WTC11 (cell line): ENCODE results near the gene GHITM. TPM values are rescaled to one million over a fixed set of nuclear protein-coding genes. Genes with fewer than 3 reads are reported as not detected.
"Not testable (repeated sequence)": the region's sequence is repeated elsewhere in the genome, so short reads cannot be mapped to it uniquely, and the experiment has no call there.

Source experiments
- ATAC-seq: fragments of 200-7000 bp; cut with Tn5 transposase; 2 replicates; pipeline ENCODE4 v1.10.0; 2021; ENCODE audit warnings: mild to moderate bottlenecking, moderate library complexity
- CTCF ChIA-PET: fragments of 300-600 bp; sonication (Branson Sonifier 250); formaldehyde crosslinking; loops from one replicate; lab custom pipeline; 2021; ENCODE audit warnings: antibody characterized with exemption; lab: Charles Lee
- POLR2A ChIA-PET: fragments of 350-600 bp; sonication (Branson Sonifier 250); formaldehyde crosslinking; loops from one replicate; lab custom pipeline; 2021; ENCODE audit warnings: antibody characterized with exemption; lab: Charles Lee
- DNase-seq: peaks from one replicate; pipeline ENCODE4 v3.0.0; 2021; ENCODE audit warnings: low spot score
- H3K27ac Mint-ChIP-seq: 2 replicates; pipeline ENCODE4 v1.8.0; 2021; ENCODE audit warnings: mixed read lengths
- H3K27me3 Mint-ChIP-seq: 2 replicates; pipeline ENCODE4 v1.8.0; 2021; ENCODE audit warnings: low read depth, mild to moderate bottlenecking, moderate library complexity, mixed read lengths
- H3K36me3 Mint-ChIP-seq: 2 replicates; pipeline ENCODE4 v1.8.0; 2021; ENCODE audit warnings: mixed read lengths
- H3K4me1 Mint-ChIP-seq: 2 replicates; pipeline ENCODE4 v1.8.0; 2022; ENCODE audit warnings: mixed read lengths
- H3K4me3 Mint-ChIP-seq: 2 replicates; pipeline ENCODE4 v1.8.0; 2021; ENCODE audit warnings: mild to moderate bottlenecking, moderate library complexity, mixed read lengths
- H3K9me3 Mint-ChIP-seq: 2 replicates; pipeline ENCODE4 v1.8.0; 2021; ENCODE audit warnings: mixed read lengths
- AR ChIP-seq: fragments of 250-450 bp; sonication (Bioruptor Pico); IDR thresholded peaks from 2 replicates; pipeline ENCODE4 v1.9.0; 2021; ENCODE audit warnings: mild to moderate bottlenecking
- ATF1 ChIP-seq: sonication (generic); formaldehyde crosslinking; IDR thresholded peaks from 2 replicates; pipeline ENCODE4 v1.8.1; 2023; ENCODE audit warnings: mild to moderate bottlenecking, moderate library complexity, missing genetic modification reagents
- ATF3 ChIP-seq: sonication (generic); formaldehyde crosslinking; conservative IDR thresholded peaks from 2 replicates; pipeline ENCODE4 v1.8.1; 2022; ENCODE audit warnings: mild to moderate bottlenecking, missing genetic modification reagents
- E2F1 ChIP-seq: sonication (generic); formaldehyde crosslinking; IDR thresholded peaks from 2 replicates; pipeline ENCODE4 v1.8.0; 2022; ENCODE audit warnings: mild to moderate bottlenecking, missing genetic modification reagents
- ELF4 ChIP-seq: sonication (generic); formaldehyde crosslinking; IDR thresholded peaks from 2 replicates; pipeline ENCODE4 v1.8.1; 2022; ENCODE audit warnings: low read depth, mild to moderate bottlenecking, moderate library complexity, missing genetic modification reagents
- FOXP1 ChIP-seq: sonication (generic); formaldehyde crosslinking; IDR thresholded peaks from 2 replicates; pipeline ENCODE4 v1.8.0; 2022; ENCODE audit warnings: missing genetic modification reagents, mild to moderate bottlenecking, moderate library complexity, borderline replicate concordance
- GABPB1 ChIP-seq: sonication (generic); formaldehyde crosslinking; IDR thresholded peaks from 2 replicates; pipeline ENCODE4 v1.8.1; 2023; ENCODE audit warnings: mild to moderate bottlenecking, missing genetic modification reagents
- HMGXB4 ChIP-seq: sonication (generic); formaldehyde crosslinking; IDR thresholded peaks from 2 replicates; pipeline ENCODE4 v1.8.1; 2023; ENCODE audit warnings: mild to moderate bottlenecking, moderate library complexity, missing genetic modification reagents
- MLX ChIP-seq: sonication (generic); formaldehyde crosslinking; IDR thresholded peaks from 2 replicates; pipeline ENCODE4 v1.8.1; 2023; ENCODE audit warnings: mild to moderate bottlenecking, missing genetic modification reagents, moderate library complexity
- NFATC4 ChIP-seq: fragments of 250-450 bp; sonication (Bioruptor Pico); IDR thresholded peaks from 2 replicates; pipeline ENCODE4 v1.9.0; 2021; ENCODE audit warnings: mild to moderate bottlenecking
- SMAD4 ChIP-seq: sonication (generic); formaldehyde crosslinking; IDR thresholded peaks from 2 replicates; pipeline ENCODE4 v1.8.0; 2022; ENCODE audit warnings: mild to moderate bottlenecking, missing genetic modification reagents
- SP1 ChIP-seq: sonication (generic); formaldehyde crosslinking; conservative IDR thresholded peaks from 2 replicates; pipeline ENCODE4 v1.8.1; 2022; ENCODE audit warnings: missing genetic modification reagents
- ZBTB21 ChIP-seq: sonication (generic); formaldehyde crosslinking; IDR thresholded peaks from 2 replicates; pipeline ENCODE4 v1.8.1; 2023; ENCODE audit warnings: mild to moderate bottlenecking, missing genetic modification reagents, borderline replicate concordance
- ZMAT4 ChIP-seq: fragments of 250-450 bp; sonication (Bioruptor Pico); IDR thresholded peaks from 2 replicates; pipeline ENCODE4 v1.9.0; 2021; ENCODE audit warnings: mild to moderate bottlenecking
- ZNF138 ChIP-seq: sonication (generic); formaldehyde crosslinking; conservative IDR thresholded peaks from 2 replicates; pipeline ENCODE4 v1.8.1; 2022; ENCODE audit warnings: mild to moderate bottlenecking, moderate library complexity, missing genetic modification reagents
- ZNF219 ChIP-seq: sonication (generic); formaldehyde crosslinking; IDR thresholded peaks from 2 replicates; pipeline ENCODE4 v1.8.0; 2023; ENCODE audit warnings: missing genetic modification reagents, mild to moderate bottlenecking, borderline replicate concordance
- ZNF317 ChIP-seq: sonication (generic); formaldehyde crosslinking; IDR thresholded peaks from 2 replicates; pipeline ENCODE4 v1.8.1; 2023; ENCODE audit warnings: low read depth, mild to moderate bottlenecking, moderate library complexity, missing genetic modification reagents, borderline replicate concordance
- ZNF416 ChIP-seq: fragments of 250-450 bp; sonication (Bioruptor Pico); IDR thresholded peaks from 2 replicates; pipeline ENCODE4 v1.9.0; 2021; ENCODE audit warnings: mild to moderate bottlenecking, inconsistent platforms
- ZNF671 ChIP-seq: fragments of 250-450 bp; sonication (Bioruptor Pico); IDR thresholded peaks from 2 replicates; pipeline ENCODE4 v1.8.0; 2021; ENCODE audit warnings: mild to moderate bottlenecking
- ZSCAN18 ChIP-seq: fragments of 250-450 bp; sonication (Bioruptor Pico); IDR thresholded peaks from 2 replicates; pipeline ENCODE4 v2.1.2; 2022; ENCODE audit warnings: mild to moderate bottlenecking, moderate library complexity
- total RNA-seq: library from RNA; stranded (reverse); gene quantifications from 3 replicates; pipeline ENCODE4 v1.2.3, GENCODE V29; 2021

The GHITM gene
- total RNA-seq, 1 experiment from 2014 or later = 97.6 TPM

GRCh38 chr10:84166620-84167288, 27.4 kb downstream of the GHITM start:
- no peak for DNase-seq

GRCh38 chr10:84167289-84167653, 28.0 kb downstream of the GHITM start:
- H3K9me3 Mint-ChIP-seq, H3K36me3 Mint-ChIP-seq, POLR2A ChIA-PET, H3K27ac Mint-ChIP-seq, DNase-seq, ATAC-seq, H3K27me3 Mint-ChIP-seq, H3K4me3 Mint-ChIP-seq: not testable (repeated sequence)
- H3K4me1 Mint-ChIP-seq = peaks cover 44% of the 10 kb centered on the region
- CTCF ChIA-PET = interaction anchor here (0.7 kb wide), 2 partner anchors 19 to 70 kb away, joined by 3 read pairs; no protein-coding TSS in a partner anchor

More at GRCh38 chr10:84166620-84167288, 27.4 kb downstream of the GHITM start:
- ChIA-PET POLR2A (no interaction called here), CTCF (interaction anchor here (0.7 kb wide), 2 partner anchors 19 to 70 kb away, joined by 3 read pairs; no protein-coding TSS in a partner anchor)
- no peak overlapping the region for H3K27ac Mint-ChIP-seq
- peaks cover 49% of the 10 kb centered on the region for H3K4me1 Mint-ChIP-seq
- peaks cover 5% of the 10 kb centered on the region; the same call in 1 of the 2 replicates for H3K27me3 Mint-ChIP-seq
- peaks cover 8% of the 10 kb centered on the region; the same call in 1 of the 2 replicates for H3K9me3 Mint-ChIP-seq
- no peak for ATAC-seq
- H3K36me3 Mint-ChIP-seq = no peaks in the 10 kb centered on the region
- no peak overlapping the region for H3K4me3 Mint-ChIP-seq
- TF ChIP-seq E2F1 (no peak), ZNF317 (CRISPR knock-in tag) (no peak), ZNF671 (CRISPR knock-in tag) (no peak), ATF1 (CRISPR knock-in tag) (no peak), FOXP1 (CRISPR knock-in tag) (no peak), ZSCAN18 (CRISPR knock-in tag) (no peak), SMAD4 (CRISPR knock-in tag) (no peak), ZNF219 (CRISPR knock-in tag) (no peak), HMGXB4 (CRISPR knock-in tag) (no peak), AR (CRISPR knock-in tag) (no peak), SP1 (CRISPR knock-in tag) (no peak), ZMAT4 (CRISPR knock-in tag) (no peak), ZNF416 (CRISPR knock-in tag) (no peak), ATF3 (no peak), ELF4 (CRISPR knock-in tag) (no peak), NFATC4 (CRISPR knock-in tag) (no peak), ZNF138 (CRISPR knock-in tag) (no peak), ZBTB21 (CRISPR knock-in tag) (no peak), MLX (CRISPR knock-in tag) (no peak), GABPB1 (CRISPR knock-in tag) (no peak)

GRCh38 chr10:84168382-84168781, 29.1 kb downstream of the GHITM start:
- H3K4me3 Mint-ChIP-seq, CTCF ChIA-PET, H3K36me3 Mint-ChIP-seq, POLR2A ChIA-PET, DNase-seq, ATAC-seq, H3K27me3 Mint-ChIP-seq, H3K9me3 Mint-ChIP-seq, H3K27ac Mint-ChIP-seq: not testable (repeated sequence)
- peaks cover 32% of the 10 kb centered on the region for H3K4me1 Mint-ChIP-seq

- POLR2A ChIA-PET = interaction anchor here (0.6 kb wide), 1 partner anchor 1056 kb away, joined by 7 read pairs; no protein-coding TSS in a partner anchor
- CTCF ChIA-PET, H3K9me3 Mint-ChIP-seq: not testable (repeated sequence)
Observed at GRCh38 chr10:84171237-84171636, 31.9 kb downstream of the GHITM start.

More at GRCh38 chr10:84171237-84171636, 31.9 kb downstream of the GHITM start:
- not testable (repeated sequence) for H3K4me3 Mint-ChIP-seq, H3K27me3 Mint-ChIP-seq, H3K36me3 Mint-ChIP-seq, H3K27ac Mint-ChIP-seq, DNase-seq, ATAC-seq, H3K4me1 Mint-ChIP-seq
